DMS53 (cell line): Measurements from ENCODE around the gene SLC25A40.
A peak's percentile ranks its signal among the peaks of the same experiment; 100 is the strongest.

Source experiments
- DNase-seq: peaks from one replicate; lab custom pipeline; 2025; lab: John Stamatoyannopoulos, UW

SLC25A40 gene

GRCh38 chr7:87784424-87784823 lies 91.7 kb downstream of the SLC25A40 start:
- peak; percentile 23 for DNase-seq
